GM12878 (cell line): ENCODE results near the gene NBEA. TPM values are rescaled to one million over a fixed set of nuclear protein-coding genes. Genes with fewer than 3 reads are reported as not detected.

Source experiments
- ATAC-seq: fragments of 200-7000 bp; cut with Tn5 transposase; 3 replicates; pipeline ENCODE4 v1.9.1; 2020; ENCODE audit warnings: mild to moderate bottlenecking, moderate library complexity
- BruUV-seq: library from RNA; stranded (reverse); fragments of 400-500 nt; replicated peaks from 2 replicates; lab custom pipeline; 2021; lab: Mats Ljungman, UMichigan
- CTCF ChIA-PET: fragments of 300-600 bp; sonication (Branson Sonifier 250); formaldehyde crosslinking; extraction: SDS; loops from one replicate; lab custom pipeline; 2021; ENCODE audit warnings: inconsistent platforms; lab: Yijun Ruan, JAX
- POLR2A ChIA-PET: fragments of 350-600 bp; formaldehyde crosslinking; extraction: SDS; loops from one replicate; lab custom pipeline; 2021; ENCODE audit warnings: inconsistent platforms; lab: Charles Lee
- RAD21 ChIA-PET: fragments of 300-600 bp; sonication (Branson Sonifier 250); formaldehyde crosslinking; loops from one replicate; lab custom pipeline; 2023; ENCODE audit warnings: antibody characterized with exemption; ENCODE audit not compliant: unreplicated experiment; lab: Charles Lee
- SMC1A ChIA-PET: fragments of 300-600 bp; sonication (Branson Sonifier 250); formaldehyde crosslinking; loops from one replicate; lab custom pipeline; 2023; ENCODE audit not compliant: unreplicated experiment, uncharacterized antibody; lab: Charles Lee
- DNase-seq: peaks from one replicate; pipeline ENCODE4 v3.0.0-alpha.2; 2011; ENCODE audit warnings: low read depth, low spot score
- FAIRE-seq: peaks from 3 replicates; lab custom pipeline; 2011; peaks lifted over from hg19 to GRCh38; lab: Jason Lieb, UNC
- H2AFZ ChIP-seq: 2 replicates; pipeline ENCODE4 v1.6.0; 2011; ENCODE audit warnings: low read depth, low read length, control low read depth; ENCODE audit not compliant: control insufficient read depth
- H3K27ac ChIP-seq: 2 replicates; pipeline ENCODE4 v1.5.1; 2011; ENCODE audit warnings: control low read depth; ENCODE audit not compliant: control insufficient read depth, insufficient read depth
- H3K27me3 ChIP-seq, 2 experiments: replicated peaks in 1 of 2; 2 replicates each; pipeline versions ENCODE4 v1.6.0 to v1.6.1; 2011; ENCODE audit warnings: low read length in 1 of 2; ENCODE audit not compliant: control insufficient read depth in 2 of 2, insufficient read depth in 2 of 2
- H3K36me3 ChIP-seq, 2 experiments: 2 replicates each; pipeline ENCODE4 v1.5.1; 2011; ENCODE audit warnings: low read length in 1 of 2; ENCODE audit not compliant: control insufficient read depth in 2 of 2, insufficient read depth in 2 of 2
- H3K4me1 ChIP-seq: 2 replicates; pipeline ENCODE4 v1.6.1; 2011; ENCODE audit warnings: mild to moderate bottlenecking, low read length, moderate library complexity, mixed read lengths; ENCODE audit not compliant: control insufficient read depth, insufficient read depth
- H3K4me2 ChIP-seq: 2 replicates; pipeline ENCODE4 v1.6.0; 2011; ENCODE audit warnings: control low read depth; ENCODE audit not compliant: control insufficient read depth, insufficient read depth
- H3K4me3 ChIP-seq: fragments of 200-600 bp; sonication (generic); 2 replicates; pipeline ENCODE4 v1.5.1; 2016
- H3K79me2 ChIP-seq: 2 replicates; pipeline ENCODE4 v1.6.0; 2011; ENCODE audit warnings: low read length; ENCODE audit not compliant: control insufficient read depth, insufficient read depth
- H3K9ac ChIP-seq: 2 replicates; pipeline ENCODE4 v1.8.0; 2011; ENCODE audit warnings: low read length, control low read depth, mixed read lengths; ENCODE audit not compliant: control insufficient read depth, insufficient read depth
- H3K9me3 ChIP-seq: replicated peaks from 3 replicates; pipeline ENCODE4 v1.5.1; 2011; ENCODE audit warnings: mild to moderate bottlenecking, low read length; ENCODE audit not compliant: control insufficient read depth, insufficient read depth
- H4K20me1 ChIP-seq: 2 replicates; pipeline ENCODE4 v1.6.0; 2011; ENCODE audit not compliant: control insufficient read depth, insufficient read depth
- E4F1 ChIP-seq: fragments of 450-650 bp; IDR thresholded peaks from 2 replicates; pipeline ENCODE4 v1.6.1; 2018; ENCODE audit warnings: borderline replicate concordance, mild to moderate bottlenecking; ENCODE audit not compliant: partially characterized antibody
- PAX5 ChIP-seq: IDR thresholded peaks from 2 replicates; pipeline ENCODE4 v1.6.1; 2011; ENCODE audit warnings: low read depth, low read length, borderline replicate concordance
- WGBS: methylation state at CpG from one replicate; pipeline ENCODE4 v1.1.6; 2016; ENCODE audit warnings: low lambda C conversion rate; ENCODE audit not compliant: insufficient replicate concordance, insufficient coverage; ENCODE audit errors: missing lambda C conversion rate; 5-methylcytosine and 5-hydroxymethylcytosine counted together
- in situ Hi-C: fragments of 300-500 bp; cut with MboI; formaldehyde crosslinking; loops from 9 replicates; pipeline ENCODE4 v1.14.3; 2018; ENCODE audit warnings: mixed read lengths
- intact Hi-C: fragments of 100-400 bp; cut with micrococcal nuclease; formaldehyde crosslinking; loops from one replicate; pipeline ENCODE4 v1.14.2; 2022; ENCODE audit not compliant: unreplicated experiment
- polyA plus RNA-seq, 11 experiments: library from polyadenylated mRNA; depleted of rRNA in 4 of 11; unstranded in 6 of 11; stranded (reverse) in 5 of 11; fragments of >200 nt; fragmentation: Nextera tagmentation in 4 of 11; fragmentation: Illumina TruSeq in 1 of 11; extraction: Ambion mirVana in 4 of 11; extraction: Trizol in 1 of 11; gene quantifications; 1 replicate in 1 of 11; 2 replicates in 10 of 11; pipeline versions ENCODE4 v1.2.1 to v1.2.3, GENCODE V29; 2011 to 2016; ENCODE audit warnings: inconsistent platforms in 2 of 11, missing spikeins in 2 of 11, low read depth in 1 of 11
- total RNA-seq, 4 experiments: library from RNA; depleted of rRNA in 3 of 4; stranded (reverse); fragments of >200 nt in 3 of 4; fragmentation: Illumina TruSeq in 1 of 4; extraction: Trizol in 1 of 4; gene quantifications; 2 replicates each; pipeline versions ENCODE4 v1.2.1 to v1.2.3, GENCODE V29; 2013 to 2021

The NBEA gene
- total and polyA plus RNA-seq, 10 of the 15 experiments (the other 5 are each of a cell fraction or from before 2014, with no cell fraction given) = 0.23 to 3.6 (median 0.55) TPM

DNA sequence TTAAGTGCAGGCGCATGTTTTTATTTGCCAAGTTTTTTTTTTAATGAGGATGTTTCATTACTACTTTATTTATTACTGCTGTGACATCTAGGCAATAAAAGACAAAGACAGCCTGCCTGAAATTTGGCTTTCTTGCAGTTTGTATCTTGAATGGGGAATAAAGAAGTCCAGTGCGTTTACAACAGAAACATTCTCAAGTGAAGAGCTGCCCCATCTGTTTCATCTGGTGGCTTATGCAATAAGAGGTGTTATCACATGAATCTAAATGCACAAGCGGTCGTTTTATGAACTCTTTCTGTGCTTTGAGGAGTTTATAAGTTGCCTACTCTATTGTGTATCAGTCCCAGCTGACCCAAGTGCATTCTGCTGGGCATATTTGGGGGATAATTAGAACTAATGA, 547.0 kb downstream of the NBEA start:
- FAIRE-seq (no peak), DNase-seq (no peak), ATAC-seq (no peak)
- no peak for TF ChIP-seq PAX5
- Histone ChIP-seq H3K4me2 (no peak overlapping the region), H3K9ac (no peak overlapping the region), H3K79me2 (no peaks in the 10 kb centered on the region), H4K20me1 (no peaks in the 10 kb centered on the region), H2AFZ (no peak overlapping the region), H3K4me3 (no peak overlapping the region), H3K4me1 (no peaks in the 10 kb centered on the region), H3K9me3 (no peaks in the 10 kb centered on the region), H3K36me3 (no peaks in the 10 kb centered on the region), H3K27ac (no peak overlapping the region), H3K27me3 (no peaks in the 10 kb centered on the region)
- CTCF ChIA-PET = no interaction called here
- SMC1A ChIA-PET = interaction anchor here (1.0 kb wide), 1 partner anchor 25 kb away, joined by 3 read pairs; no protein-coding TSS in a partner anchor
- no TSS peak for BruUV-seq
- RAD21 ChIA-PET = no interaction called here
- in situ Hi-C loops = no loop called here
- intact Hi-C loops = no loop called here
- POLR2A ChIA-PET = no interaction called here
- 12% methylated on average over 4 of the region's 4 CpGs for WGBS

GRCh38 chr13:35496006-35496405, 553.9 kb downstream of the NBEA start:
- POLR2A ChIA-PET = no interaction called here
- whole genome bisulfite sequencing = 0% methylated on average over 1 of the region's 1 CpG
- no TSS peak for BruUV-seq

More at GRCh38 chr13:35496006-35496405, 553.9 kb downstream of the NBEA start:
- ChIA-PET RAD21 (no interaction called here), SMC1A (no interaction called here), CTCF (no interaction called here)
- no peaks in the 10 kb centered on the region for H3K4me1 ChIP-seq
- no peaks in the 10 kb centered on the region for H3K9me3 ChIP-seq
- intact Hi-C loops = no loop called here
- H3K79me2 ChIP-seq = no peaks in the 10 kb centered on the region
- no peaks in the 10 kb centered on the region for H4K20me1 ChIP-seq
- ATAC-seq = no peak
- in situ Hi-C loops = no loop called here
- no peak for TF ChIP-seq E4F1
- H3K36me3 ChIP-seq = no peaks in the 10 kb centered on the region
- no peak overlapping the region for H2AFZ ChIP-seq
- H3K27ac ChIP-seq = no peak overlapping the region
- no peaks in the 10 kb centered on the region for H3K27me3 ChIP-seq
- no peak for FAIRE-seq
- H3K4me3 ChIP-seq = no peak overlapping the region
- DNase-seq = no peak
- H3K4me2 ChIP-seq = no peak overlapping the region
- H3K9ac ChIP-seq = no peak overlapping the region
